Calu3 (cell line): ENCODE measurements around the gene ARHGAP8. TPM values are rescaled to one million over a fixed set of nuclear protein-coding genes. Genes with fewer than 3 reads are reported as not detected.

Source experiments
- BruUV-seq: library from RNA; stranded (reverse); fragments of 400-500 nt; replicated peaks from 2 replicates; lab custom pipeline; 2021; lab: Mats Ljungman, UMichigan
- CTCF ChIA-PET: fragments of 300-600 bp; sonication (Branson Sonifier 250); formaldehyde crosslinking; loops from one replicate; lab custom pipeline; 2022; ENCODE audit warnings: antibody characterized with exemption; lab: Charles Lee
- DNase-seq: peaks from one replicate; pipeline ENCODE4 v3.0.0; 2022
- H3K27ac Mint-ChIP-seq: one replicate; pipeline ENCODE4 v1.8.0; 2022; ENCODE audit warnings: mixed read lengths; ENCODE audit not compliant: unreplicated experiment
- H3K27me3 Mint-ChIP-seq: one replicate; pipeline ENCODE4 v1.8.0; 2022; ENCODE audit warnings: mixed read lengths; ENCODE audit not compliant: unreplicated experiment
- H3K36me3 Mint-ChIP-seq: one replicate; pipeline ENCODE4 v1.8.0; 2022; ENCODE audit warnings: mild to moderate bottlenecking, moderate library complexity, mixed read lengths; ENCODE audit not compliant: insufficient read depth, unreplicated experiment
- H3K4me1 Mint-ChIP-seq: one replicate; pipeline ENCODE4 v1.8.0; 2022; ENCODE audit warnings: mild to moderate bottlenecking, low read depth, mixed read lengths; ENCODE audit not compliant: unreplicated experiment
- H3K4me3 Mint-ChIP-seq: one replicate; pipeline ENCODE4 v1.8.0; 2022; ENCODE audit warnings: mild to moderate bottlenecking, low read depth, moderate library complexity, mixed read lengths; ENCODE audit not compliant: unreplicated experiment
- H3K9me3 Mint-ChIP-seq: one replicate; pipeline ENCODE4 v1.8.0; 2022; ENCODE audit warnings: low read depth, mixed read lengths; ENCODE audit not compliant: unreplicated experiment
- CTCF ChIP-seq: fragments of 200-600 bp; IDR thresholded peaks from one replicate; pipeline ENCODE4 v1.8.0; 2022; ENCODE audit warnings: antibody characterized with exemption; ENCODE audit not compliant: unreplicated experiment
- intact Hi-C: fragments of 100-400 bp; cut with micrococcal nuclease; formaldehyde crosslinking; loops from one replicate; pipeline ENCODE4 v1.10.0; 2022; ENCODE audit not compliant: unreplicated experiment
- total RNA-seq: library from RNA; stranded (reverse); gene quantifications from 2 replicates; pipeline ENCODE4 v1.2.3, GENCODE V29; 2022

Gene ARHGAP8
- total RNA-seq, 1 experiment from 2014 or later = 127 TPM

- no peaks in the 10 kb centered on the region for H3K27me3 Mint-ChIP-seq
- DNase-seq = no peak
- intact Hi-C loops = no loop called here
- H3K9me3 Mint-ChIP-seq = no peaks in the 10 kb centered on the region
- CTCF ChIA-PET = no interaction called here
- TF ChIP-seq CTCF = no peak
- H3K4me1 Mint-ChIP-seq = no peaks in the 10 kb centered on the region
- H3K36me3 Mint-ChIP-seq = peaks cover 76% of the 10 kb centered on the region
- BruUV-seq = no TSS peak
- no peak overlapping the region for H3K4me3 Mint-ChIP-seq
- H3K27ac Mint-ChIP-seq = no peak overlapping the region
Measured at GRCh38 chr22:44805711-44806110, 53.3 kb downstream of the ARHGAP8 start.

DNA sequence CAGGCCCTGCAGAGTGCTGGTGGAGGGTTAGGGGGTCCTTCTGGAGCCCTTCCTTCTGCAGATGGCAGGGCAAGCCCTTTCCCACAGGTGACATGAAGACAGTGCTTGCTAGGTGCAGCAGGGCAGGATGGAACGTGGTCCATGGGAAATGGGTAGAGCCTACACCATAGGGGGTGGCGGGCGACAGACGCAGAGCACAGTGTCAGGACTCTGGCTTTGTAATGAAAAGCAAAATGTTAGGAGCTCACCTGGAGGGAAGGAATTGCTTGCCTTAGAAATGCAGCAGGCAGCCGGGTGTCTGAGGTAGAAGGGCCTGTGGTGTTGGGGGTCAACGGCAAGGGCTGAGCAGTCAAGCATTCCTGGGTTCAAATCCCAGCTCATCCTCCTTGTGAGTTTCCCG is 54.9 kb downstream of the ARHGAP8 start:
- Mint-ChIP-seq H3K9me3 (no peaks in the 10 kb centered on the region), H3K27me3 (no peaks in the 10 kb centered on the region), H3K27ac (no peak overlapping the region), H3K4me3 (no peak overlapping the region), H3K36me3 (peaks cover 80% of the 10 kb centered on the region), H3K4me1 (no peaks in the 10 kb centered on the region)
- DNase-seq = no peak
- no TSS peak for BruUV-seq
- intact Hi-C loops = no loop called here
- CTCF ChIA-PET = no interaction called here
- TF ChIP-seq CTCF = no peak

GRCh38 chr22:44807915-44808690 is 55.7 kb downstream of the ARHGAP8 start:
- intact Hi-C loops = no loop called here
- Mint-ChIP-seq H3K4me3 (no peak overlapping the region), H3K4me1 (no peaks in the 10 kb centered on the region), H3K27ac (no peak overlapping the region), H3K36me3 (peaks cover 85% of the 10 kb centered on the region), H3K27me3 (no peaks in the 10 kb centered on the region), H3K9me3 (peaks cover 2% of the 10 kb centered on the region)
- CTCF ChIA-PET = no interaction called here
- no peak for TF ChIP-seq CTCF
- DNase-seq = no peak
- no TSS peak for BruUV-seq

- CTCF ChIA-PET = interaction anchor here (0.7 kb wide), 1 partner anchor 1648 kb away, joined by 4 read pairs; no protein-coding TSS in a partner anchor
- intact Hi-C loops = no loop called here
- TF ChIP-seq CTCF = no peak
- Mint-ChIP-seq H3K4me1 (no peaks in the 10 kb centered on the region), H3K27ac (no peak overlapping the region), H3K36me3 (peaks cover 84% of the 10 kb centered on the region), H3K4me3 (no peak overlapping the region), H3K9me3 (peaks cover 6% of the 10 kb centered on the region), H3K27me3 (no peaks in the 10 kb centered on the region)
- no peak for DNase-seq
- BruUV-seq = no TSS peak
Measured at GRCh38 chr22:44809456-44809855, 57.1 kb downstream of the ARHGAP8 start.
